Dermis blood vessel endothelial cell (primary cell): ENCODE data around the gene CDC42BPB. TPM values are rescaled to one million over a fixed set of nuclear protein-coding genes. Genes with fewer than 3 reads are reported as not detected.

Experiments
- DNase-seq: peaks from one replicate; pipeline ENCODE4 v3.0.0; 2010
- total RNA-seq: library from RNA; depleted of rRNA; stranded (reverse); fragments of >200 nt; gene quantifications from 2 replicates; pipeline ENCODE4 v1.2.3, GENCODE V29; 2014

Gene CDC42BPB
- total RNA-seq, 1 donor from 2014 or later: 118 TPM

- no peak for DNase-seq
These were observed 98.9 kb downstream of the CDC42BPB start for GRCh38 chr14:102958461-102958860.

DNA sequence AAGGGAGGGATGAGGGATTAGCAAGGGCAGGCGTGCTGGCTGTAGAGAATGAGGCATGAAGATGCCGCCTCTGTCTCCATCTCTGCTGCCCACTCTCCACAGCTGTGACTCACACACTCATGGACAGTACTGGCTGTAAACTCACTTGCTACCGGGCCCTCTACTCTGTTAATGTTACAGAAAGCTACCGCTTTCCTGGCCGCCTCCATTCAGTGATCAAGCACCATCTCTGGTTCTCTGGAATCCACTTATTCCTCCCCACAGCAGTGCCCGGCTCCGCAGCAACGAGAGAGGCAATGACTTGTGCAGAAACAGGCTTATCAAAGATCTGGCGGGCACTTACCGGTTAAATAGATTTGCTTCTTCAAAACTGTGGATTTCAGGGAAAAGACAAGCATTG lies 100.1 kb downstream of the CDC42BPB start:
- DNase-seq: no peak

DNA sequence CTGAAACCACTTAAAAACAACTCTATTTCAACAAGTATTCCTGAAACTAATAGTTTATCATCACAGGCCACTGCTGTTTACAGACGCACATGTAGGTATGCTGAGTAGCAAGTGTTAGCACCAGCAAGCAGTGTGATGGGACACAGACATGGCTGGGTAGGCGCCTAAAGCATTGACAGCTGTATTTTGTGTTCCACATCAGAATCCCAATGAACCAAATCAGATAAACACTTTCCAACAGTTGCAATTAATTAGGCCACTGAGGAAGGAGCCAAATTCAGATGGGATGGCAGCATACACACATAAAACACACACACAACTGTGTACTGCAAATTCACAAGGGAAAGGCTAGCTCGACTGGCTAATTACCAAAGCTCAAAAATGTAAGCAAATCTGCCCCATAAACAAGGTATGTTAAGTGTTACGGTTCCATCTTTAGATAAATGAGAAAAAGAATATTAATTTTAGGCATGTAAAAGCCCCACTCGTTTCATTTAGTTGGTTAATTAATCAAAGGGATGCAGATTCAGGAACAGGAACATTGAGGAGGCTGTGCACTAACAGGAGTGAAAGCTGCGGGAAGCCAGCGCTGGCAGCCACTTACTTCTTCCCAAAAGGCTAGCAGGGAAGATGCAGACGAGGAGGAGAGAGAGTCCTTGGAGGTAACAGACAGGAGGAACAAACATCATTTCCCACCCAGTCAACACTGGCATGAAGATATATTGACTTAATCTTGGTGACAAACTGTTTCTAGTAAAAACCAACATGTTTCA lies 101.5 kb downstream of the CDC42BPB start:
- DNase-seq: no peak

- no peak for DNase-seq
These were observed 103.1 kb downstream of the CDC42BPB start for GRCh38 chr14:102954081-102954789.

GRCh38 chr14:102953100-102953499 lies 104.2 kb downstream of the CDC42BPB start:
- DNase-seq: no peak

DNA sequence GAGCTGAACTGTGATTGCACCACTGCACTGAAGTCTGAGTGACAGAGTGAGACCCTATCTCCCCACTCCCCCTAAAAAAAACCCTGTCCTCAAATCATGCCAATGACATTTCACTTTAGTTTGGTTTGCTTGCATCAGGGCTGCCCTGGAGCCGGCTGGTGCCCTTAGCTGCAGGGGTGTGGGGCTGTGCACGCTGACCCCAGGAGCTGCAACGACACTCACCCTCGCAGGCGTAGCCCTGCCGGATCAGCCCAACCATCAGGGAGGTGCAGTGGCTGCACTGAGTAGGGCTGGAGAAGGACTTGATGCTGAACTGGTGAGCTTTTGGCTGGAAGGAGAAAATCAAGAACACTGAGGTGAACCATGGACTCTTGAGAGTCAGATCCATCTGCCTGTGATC lies 105.1 kb downstream of the CDC42BPB start:
- no peak for DNase-seq

GRCh38 chr14:102951799-102952198 lies 105.5 kb downstream of the CDC42BPB start:
- DNase-seq: no peak

GRCh38 chr14:102951034-102951433 lies 106.3 kb downstream of the CDC42BPB start:
- DNase-seq: no peak

- DNase-seq: no peak
These were observed 107.4 kb downstream of the CDC42BPB start for GRCh38 chr14:102949801-102950451.

DNA sequence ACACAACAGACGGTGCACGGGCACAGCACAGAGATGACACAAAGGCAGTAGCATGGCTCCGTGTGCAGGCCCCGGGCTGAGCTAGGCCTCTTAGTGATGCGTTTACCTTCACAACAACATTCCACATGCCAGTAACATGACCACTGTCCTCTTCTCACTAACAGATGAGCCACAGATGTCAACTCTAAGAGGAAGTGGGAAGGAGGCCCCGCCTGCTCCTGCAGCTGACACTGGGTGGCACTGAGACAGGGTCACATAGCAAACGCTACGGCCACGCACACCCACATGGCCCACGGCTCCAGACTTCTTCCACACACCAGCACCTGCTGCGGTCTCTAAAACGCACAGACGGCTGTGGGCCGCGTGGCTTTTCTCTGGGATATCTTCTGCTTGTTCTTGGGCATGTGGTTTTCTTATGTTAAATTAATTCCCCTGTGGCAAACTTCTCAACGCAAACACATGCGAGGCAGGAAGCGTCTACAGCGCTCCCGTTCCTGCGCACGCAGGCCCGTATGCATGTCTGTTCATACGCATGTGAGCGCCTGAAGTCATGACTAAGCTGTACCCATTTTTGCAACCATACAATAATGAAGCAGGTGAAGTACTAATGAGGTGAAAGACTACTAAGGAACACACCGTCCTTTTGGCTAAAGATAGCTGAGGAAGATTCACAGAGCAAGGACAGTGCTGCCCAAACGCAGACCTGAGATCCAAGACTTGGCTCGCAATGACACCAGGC lies 108.1 kb downstream of the CDC42BPB start:
- DNase-seq: no peak

DNA sequence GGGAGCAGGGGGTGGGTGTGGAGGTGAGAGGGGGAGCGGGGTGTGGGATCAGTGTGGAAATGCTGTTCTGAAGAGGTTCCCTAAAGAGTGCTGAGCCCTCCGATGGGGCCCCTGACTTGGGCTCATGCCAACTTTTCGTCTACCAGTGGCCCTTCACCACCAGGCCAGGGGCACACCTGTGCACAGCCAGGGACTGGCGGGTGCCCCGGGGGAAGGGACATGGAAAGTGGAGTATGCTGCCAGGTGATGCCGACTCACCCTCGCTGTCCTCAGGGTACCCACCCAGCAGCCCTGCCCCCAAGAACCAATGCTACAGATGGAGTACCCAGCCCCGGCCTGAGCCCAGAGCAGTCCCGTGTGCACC lies 108.7 kb downstream of the CDC42BPB start:
- no peak for DNase-seq

- no peak for DNase-seq
These were observed 109.8 kb downstream of the CDC42BPB start for GRCh38 chr14:102947321-102948103.

GRCh38 chr14:102945346-102946130 lies 111.8 kb downstream of the CDC42BPB start:
- no peak for DNase-seq

DNA sequence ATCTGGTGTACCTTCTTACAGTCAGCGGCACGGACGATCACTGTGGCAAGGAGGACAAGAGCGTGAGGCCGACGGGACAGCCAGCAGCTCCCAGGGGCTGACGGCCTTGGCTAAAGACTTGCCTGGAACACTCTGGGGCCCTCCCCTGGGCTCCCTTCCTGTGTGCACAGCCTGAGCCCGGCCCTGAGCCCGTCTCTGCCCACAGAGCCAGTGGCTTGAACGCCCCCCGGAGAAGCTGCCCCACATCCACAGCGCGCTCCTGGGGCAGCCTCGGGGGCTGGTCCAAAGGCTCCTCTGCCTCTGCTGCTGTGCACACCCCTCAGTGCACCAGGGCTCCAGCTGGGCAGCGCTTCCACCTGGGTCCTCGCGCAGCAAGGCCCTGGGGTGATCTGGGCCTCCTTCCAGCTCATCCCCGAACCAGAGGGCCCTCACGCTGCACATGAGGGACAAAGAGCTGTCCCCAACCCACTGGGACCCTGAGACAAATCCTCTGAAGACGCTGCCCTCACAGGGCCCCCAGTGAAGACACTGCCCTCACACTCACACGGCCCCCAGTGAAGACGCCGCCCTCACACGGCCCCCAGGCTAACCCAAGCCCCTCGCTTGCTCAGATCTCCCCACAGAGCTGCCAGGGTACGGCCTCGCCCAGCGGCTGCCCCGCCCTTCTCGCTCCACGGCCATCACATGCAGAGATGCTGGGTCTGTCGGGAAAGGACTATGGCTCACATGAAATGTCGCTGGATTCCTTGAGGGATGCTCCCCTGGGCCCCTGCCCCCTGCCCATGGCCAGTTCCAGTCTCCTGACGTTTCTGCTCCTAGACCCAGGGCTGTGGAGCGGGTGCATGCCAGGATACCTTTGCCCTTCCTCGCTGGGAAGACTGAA lies 112.7 kb downstream of the CDC42BPB start:
- DNase-seq: no peak

GRCh38 chr14:102943979-102944378 lies 113.4 kb downstream of the CDC42BPB start:
- no peak for DNase-seq

DNA sequence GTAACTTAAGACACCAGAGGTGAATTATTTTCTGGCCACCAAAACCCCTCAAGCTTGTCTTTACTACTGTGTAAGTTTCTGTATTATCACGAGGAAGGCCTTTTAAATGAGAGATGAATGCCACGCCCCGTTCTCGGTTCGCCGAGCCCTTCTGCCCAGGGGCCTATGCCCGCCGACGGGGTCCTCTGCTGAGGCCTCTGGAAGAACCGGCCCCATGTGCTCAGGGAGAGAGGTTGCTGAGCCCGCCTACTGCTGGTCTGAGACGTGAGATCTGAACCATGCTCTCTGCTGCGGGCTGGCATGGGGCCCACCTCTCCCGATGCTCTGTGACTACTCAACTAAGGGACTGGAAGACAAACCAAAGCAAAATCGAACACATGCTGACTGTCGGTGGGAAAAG lies 113.9 kb downstream of the CDC42BPB start:
- no peak for DNase-seq

GRCh38 chr14:102942069-102942468 lies 115.3 kb downstream of the CDC42BPB start:
- no peak for DNase-seq

DNA sequence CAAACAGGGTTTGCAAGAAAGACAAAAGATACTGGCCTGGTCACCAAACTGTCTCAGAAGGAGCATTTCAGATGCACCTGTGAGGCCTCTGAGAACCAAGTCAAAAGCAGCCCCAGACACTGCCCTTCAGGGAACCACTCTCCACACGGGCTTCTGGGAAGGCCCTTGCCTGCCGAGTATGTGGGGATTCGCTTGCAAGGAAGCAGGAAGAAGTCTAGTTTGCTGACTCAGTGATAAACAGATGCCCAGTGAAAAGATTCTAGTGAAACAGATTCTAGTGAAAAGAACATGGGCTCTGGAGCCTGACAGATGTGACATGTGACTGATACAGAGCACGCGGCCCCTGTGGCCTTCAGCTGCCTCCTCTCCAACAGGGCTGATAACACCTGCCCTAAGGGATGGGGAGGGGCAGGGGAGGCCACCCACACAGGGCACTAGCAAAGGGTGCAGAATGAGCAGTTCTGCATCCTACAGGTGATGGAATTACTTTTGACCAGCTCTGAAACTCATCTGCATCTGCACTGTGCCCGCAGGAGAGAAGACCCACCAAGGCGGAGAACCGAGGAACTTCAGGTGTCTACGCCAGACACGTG lies 115.8 kb downstream of the CDC42BPB start:
- DNase-seq: no peak

DNA sequence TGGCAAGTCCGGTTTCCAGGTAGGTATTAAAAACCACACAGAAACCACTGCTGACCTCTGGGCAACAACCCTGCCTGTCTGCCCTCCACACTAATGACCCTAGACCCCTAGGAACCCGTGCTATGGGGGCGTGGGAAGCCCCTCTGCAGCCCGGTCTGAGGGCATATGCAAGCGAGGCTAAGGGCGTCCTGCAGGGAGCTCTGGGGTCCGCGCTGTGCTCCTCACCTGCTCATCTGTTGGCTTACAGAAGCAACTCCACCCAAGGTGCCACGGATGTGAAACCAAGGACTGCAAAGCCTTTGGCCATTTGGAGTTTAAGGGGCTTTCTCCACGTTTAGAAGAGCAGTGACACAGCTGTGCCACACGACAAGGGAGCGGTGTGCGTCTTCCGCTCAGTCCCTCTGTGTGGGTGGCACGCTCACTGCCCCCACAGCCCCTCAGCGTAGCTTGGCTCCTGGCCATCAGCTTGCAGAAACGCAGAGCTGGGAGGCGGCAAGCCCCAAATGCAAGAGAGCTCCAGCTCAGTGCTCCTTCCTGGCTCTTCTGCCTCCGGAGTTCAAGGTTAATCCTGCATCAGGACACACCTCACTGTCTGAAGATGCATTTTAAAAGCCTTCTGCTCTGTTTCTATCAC lies 116.5 kb downstream of the CDC42BPB start:
- no peak for DNase-seq
